Limb (tissue), 2 donors: ENCODE data around the gene SORCS2.

ENCODE experiments used
- DNase-seq, 2 donors: peaks; one replicate each; pipeline ENCODE4 v3.0.0-alpha.2; 2016; ENCODE audit errors: extremely low spot score in 2 of 2

SORCS2 gene

GRCh38 chr4:7403001-7403400 lies 210.7 kb downstream of the SORCS2 start:
- DNase-seq, result no peak

- DNase-seq, result no peak
These were observed 215.8 kb downstream of the SORCS2 start for GRCh38 chr4:7408166-7408565.

- DNase-seq, result peak; percentile 35 to 60
These were observed 218.1 kb downstream of the SORCS2 start for GRCh38 chr4:7410446-7410845.

- no peak for DNase-seq
These were observed 219.2 kb downstream of the SORCS2 start for GRCh38 chr4:7411491-7411890.

GRCh38 chr4:7411896-7412553 lies 219.7 kb downstream of the SORCS2 start:
- peak in 1 of 2 donors; percentile 39 for DNase-seq

GRCh38 chr4:7412554-7412912 lies 220.2 kb downstream of the SORCS2 start:
- DNase-seq, result peak in 1 of 2 donors; percentile 20

GRCh38 chr4:7414046-7414445 lies 221.7 kb downstream of the SORCS2 start:
- peak in 1 of 2 donors; percentile 16 for DNase-seq

- no peak for DNase-seq
These were observed 222.6 kb downstream of the SORCS2 start for GRCh38 chr4:7414736-7415510.

GRCh38 chr4:7415927-7416686 lies 223.8 kb downstream of the SORCS2 start:
- no peak for DNase-seq

GRCh38 chr4:7416745-7417432 lies 224.6 kb downstream of the SORCS2 start:
- peak in 1 of 2 donors; percentile 25 for DNase-seq

GRCh38 chr4:7417639-7418038 lies 225.3 kb downstream of the SORCS2 start:
- no peak for DNase-seq

- no peak for DNase-seq
These were observed 226.0 kb downstream of the SORCS2 start for GRCh38 chr4:7418131-7418943.

- peak in 1 of 2 donors; percentile 22 for DNase-seq
These were observed 227.8 kb downstream of the SORCS2 start for GRCh38 chr4:7419961-7420660.

- DNase-seq, result no peak
These were observed 228.3 kb downstream of the SORCS2 start for GRCh38 chr4:7420661-7421040.

- DNase-seq, result peak in 1 of 2 donors; percentile 19
These were observed 229.2 kb downstream of the SORCS2 start for GRCh38 chr4:7421356-7422150.

GRCh38 chr4:7422151-7422897 lies 230.0 kb downstream of the SORCS2 start:
- peak in 1 of 2 donors; percentile 25 for DNase-seq

- no peak for DNase-seq
These were observed 230.5 kb downstream of the SORCS2 start for GRCh38 chr4:7422898-7423180.

GRCh38 chr4:7423391-7423790 lies 231.1 kb downstream of the SORCS2 start:
- peak in 1 of 2 donors; percentile 12 for DNase-seq
